Immature natural killer cell (primary cell): Measurements from ENCODE around the gene CUL4A. TPM values are rescaled to one million over a fixed set of nuclear protein-coding genes. Genes with fewer than 3 reads are reported as not detected.

Source experiments
- DNase-seq, 3 donors: peaks; one replicate each; pipeline ENCODE4 v3.0.0; 2022; ENCODE audit warnings: mixed read lengths in 1 of 3
- H3K27ac Mint-ChIP-seq, 6 donors: one replicate each; pipeline ENCODE4 v1.8.0; 2020; ENCODE audit warnings: mixed read lengths in 6 of 6, mild to moderate bottlenecking in 5 of 6, inconsistent platforms in 4 of 6, moderate library complexity in 3 of 6
- H3K27me3 Mint-ChIP-seq, 3 donors: one replicate each; pipeline ENCODE4 v1.8.0; 2020 to 2021; ENCODE audit warnings: low read depth in 3 of 3, mild to moderate bottlenecking in 3 of 3, mixed read lengths in 3 of 3, moderate library complexity in 3 of 3, inconsistent platforms in 1 of 3
- H3K36me3 Mint-ChIP-seq, 3 donors: one replicate each; pipeline ENCODE4 v1.8.0; 2020; ENCODE audit warnings: mixed read lengths in 3 of 3, inconsistent platforms in 2 of 3, mild to moderate bottlenecking in 2 of 3
- H3K4me1 Mint-ChIP-seq, 2 donors: one replicate each; pipeline ENCODE4 v1.8.0; 2020; ENCODE audit warnings: inconsistent platforms in 2 of 2, mild to moderate bottlenecking in 2 of 2, mixed read lengths in 2 of 2, moderate library complexity in 1 of 2
- H3K4me3 Mint-ChIP-seq, 5 donors: one replicate each; pipeline ENCODE4 v1.8.0; 2020; ENCODE audit warnings: mild to moderate bottlenecking in 5 of 5, mixed read lengths in 5 of 5, inconsistent platforms in 3 of 5, moderate library complexity in 3 of 5
- H3K9me3 Mint-ChIP-seq, 6 donors: one replicate each; pipeline ENCODE4 v1.8.0; 2020; ENCODE audit warnings: mild to moderate bottlenecking in 6 of 6, mixed read lengths in 6 of 6, inconsistent platforms in 4 of 6, moderate library complexity in 3 of 6
- polyA plus RNA-seq, 3 donors: library from polyadenylated mRNA; unstranded; fragments of 300-500 nt; fragmentation: Illumina TruSeq; gene quantifications; one replicate each; pipeline ENCODE4 v1.2.3, GENCODE V29; 2021

Gene CUL4A
- polyA plus RNA-seq, 3 donors from 2014 or later = 27.8 to 56.4 (median 53.3) TPM

- peak overlapping the region in 1 of 6 donors; percentile 3 for H3K27ac Mint-ChIP-seq
- no peak for DNase-seq
- H3K27me3 Mint-ChIP-seq = peaks cover 0 to 4% (median 2%) of the 10 kb centered on the region in 3 donors
- H3K9me3 Mint-ChIP-seq = peaks cover 0 to 2% (median 0%) of the 10 kb centered on the region in 6 donors
- peaks cover 10 to 26% (median 11%) of the 10 kb centered on the region in 3 donors for H3K36me3 Mint-ChIP-seq
- H3K4me3 Mint-ChIP-seq = no peak overlapping the region
- peaks cover 36 to 50% of the 10 kb centered on the region in 2 donors for H3K4me1 Mint-ChIP-seq
These were observed 10.0 kb downstream of the CUL4A start for GRCh38 chr13:113219256-113219940.

GRCh38 chr13:113220141-113220598 is 10.8 kb downstream of the CUL4A start:
- peaks cover 11 to 29% (median 18%) of the 10 kb centered on the region in 3 donors for H3K36me3 Mint-ChIP-seq

GRCh38 chr13:113220877-113221276 is 11.5 kb downstream of the CUL4A start:
- peaks cover 37 to 50% of the 10 kb centered on the region in 2 donors for H3K4me1 Mint-ChIP-seq
- H3K27me3 Mint-ChIP-seq = peaks cover 0 to 4% (median 2%) of the 10 kb centered on the region in 3 donors
- H3K4me3 Mint-ChIP-seq = no peak overlapping the region
- peak in 1 of 3 donors; percentile 18 for DNase-seq
- peaks cover 11 to 32% (median 18%) of the 10 kb centered on the region in 3 donors for H3K36me3 Mint-ChIP-seq
- peaks cover 0 to 2% (median 0%) of the 10 kb centered on the region in 6 donors for H3K9me3 Mint-ChIP-seq
- H3K27ac Mint-ChIP-seq = peak overlapping the region in 1 of 6 donors; percentile 0

More at GRCh38 chr13:113220141-113220598, 10.8 kb downstream of the CUL4A start:
- H3K27ac Mint-ChIP-seq = peak overlapping the region in 1 of 6 donors; percentile 3
- H3K4me1 Mint-ChIP-seq = peaks cover 37 to 50% of the 10 kb centered on the region in 2 donors
- peaks cover 0 to 4% (median 2%) of the 10 kb centered on the region in 3 donors for H3K27me3 Mint-ChIP-seq
- DNase-seq = no peak
- no peak overlapping the region for H3K4me3 Mint-ChIP-seq
- peaks cover 0 to 2% (median 0%) of the 10 kb centered on the region in 6 donors for H3K9me3 Mint-ChIP-seq

GRCh38 chr13:113223070-113223469 is 13.7 kb downstream of the CUL4A start:
- peaks cover 0 to 2% (median 0%) of the 10 kb centered on the region in 6 donors for H3K9me3 Mint-ChIP-seq
- H3K4me3 Mint-ChIP-seq = no peak overlapping the region
- peaks cover 2 to 5% (median 3%) of the 10 kb centered on the region in 3 donors for H3K27me3 Mint-ChIP-seq
- peaks cover 39 to 53% of the 10 kb centered on the region in 2 donors for H3K4me1 Mint-ChIP-seq
- DNase-seq = no peak
- peak overlapping the region in 1 of 6 donors; percentile 64 for H3K27ac Mint-ChIP-seq
- peaks cover 15 to 39% (median 23%) of the 10 kb centered on the region in 3 donors for H3K36me3 Mint-ChIP-seq

GRCh38 chr13:113224486-113224885 is 15.1 kb downstream of the CUL4A start:
- H3K27ac Mint-ChIP-seq = peak overlapping the region in 1 of 6 donors; percentile 46

GRCh38 chr13:113225515-113225914 is 16.1 kb downstream of the CUL4A start:
- Mint-ChIP-seq H3K4me3 (no peak overlapping the region), H3K27ac (no peak overlapping the region), H3K9me3 (peaks cover 0 to 2% (median 0%) of the 10 kb centered on the region in 6 donors), H3K36me3 (peaks cover 21 to 39% (median 31%) of the 10 kb centered on the region in 3 donors), H3K27me3 (peaks cover 2 to 6% (median 5%) of the 10 kb centered on the region in 3 donors), H3K4me1 (peaks cover 29 to 31% of the 10 kb centered on the region in 2 donors)
- DNase-seq = no peak

More at GRCh38 chr13:113224486-113224885, 15.1 kb downstream of the CUL4A start:
- peaks cover 37 to 42% of the 10 kb centered on the region in 2 donors for H3K4me1 Mint-ChIP-seq
- H3K9me3 Mint-ChIP-seq = peaks cover 0 to 2% (median 0%) of the 10 kb centered on the region in 6 donors
- H3K36me3 Mint-ChIP-seq = peaks cover 15 to 42% (median 26%) of the 10 kb centered on the region in 3 donors
- no peak for DNase-seq
- H3K27me3 Mint-ChIP-seq = peaks cover 2 to 5% (median 3%) of the 10 kb centered on the region in 3 donors
- no peak overlapping the region for H3K4me3 Mint-ChIP-seq

GRCh38 chr13:113226873-113227450 is 17.5 kb downstream of the CUL4A start:
- H3K27me3 Mint-ChIP-seq = peaks cover 2 to 6% (median 5%) of the 10 kb centered on the region in 3 donors
- no peak for DNase-seq
- peak overlapping the region in 3 of 6 donors; percentile 57 to 71 (median 67) for H3K27ac Mint-ChIP-seq
- no peak overlapping the region for H3K4me3 Mint-ChIP-seq
- peaks cover 0 to 2% (median 0%) of the 10 kb centered on the region in 6 donors for H3K9me3 Mint-ChIP-seq
- H3K4me1 Mint-ChIP-seq = peaks cover 18% of the 10 kb centered on the region in 2 donors
- H3K36me3 Mint-ChIP-seq = peaks cover 19 to 35% (median 26%) of the 10 kb centered on the region in 3 donors

- Mint-ChIP-seq H3K4me3 (no peak overlapping the region), H3K36me3 (peaks cover 10 to 33% (median 27%) of the 10 kb centered on the region in 3 donors)
These were observed 19.7 kb downstream of the CUL4A start for GRCh38 chr13:113229161-113229560.

GRCh38 chr13:113229791-113230190 is 20.4 kb downstream of the CUL4A start:
- Mint-ChIP-seq H3K4me3 (no peak overlapping the region), H3K27me3 (peaks cover 0 to 8% (median 2%) of the 10 kb centered on the region in 3 donors), H3K36me3 (peaks cover 10 to 30% (median 23%) of the 10 kb centered on the region in 3 donors), H3K9me3 (no peaks in the 10 kb centered on the region), H3K27ac (peak overlapping the region in 3 of 6 donors; percentile 5 to 15 (median 6)), H3K4me1 (peaks cover 5 to 7% of the 10 kb centered on the region in 2 donors)
- DNase-seq = no peak

More at GRCh38 chr13:113229161-113229560, 19.7 kb downstream of the CUL4A start:
- H3K27ac Mint-ChIP-seq = peak overlapping the region in 1 of 6 donors; percentile 61
- H3K9me3 Mint-ChIP-seq = no peaks in the 10 kb centered on the region
- no peak for DNase-seq
- peaks cover 5 to 8% of the 10 kb centered on the region in 2 donors for H3K4me1 Mint-ChIP-seq
- peaks cover 0 to 8% (median 2%) of the 10 kb centered on the region in 3 donors for H3K27me3 Mint-ChIP-seq

GRCh38 chr13:113231306-113232207 is 22.1 kb downstream of the CUL4A start:
- Mint-ChIP-seq H3K27ac (peak overlapping the region in 4 of 6 donors; percentile 28 to 72 (median 48)), H3K4me3 (no peak overlapping the region), H3K27me3 (peaks cover 0 to 5% (median 0%) of the 10 kb centered on the region in 3 donors), H3K4me1 (peaks cover 1 to 5% of the 10 kb centered on the region in 2 donors), H3K9me3 (no peaks in the 10 kb centered on the region), H3K36me3 (peaks cover 8 to 35% (median 26%) of the 10 kb centered on the region in 3 donors)
- DNase-seq = no peak

- no peak for DNase-seq
- peaks cover 0 to 5% (median 0%) of the 10 kb centered on the region in 3 donors for H3K27me3 Mint-ChIP-seq
- H3K27ac Mint-ChIP-seq = no peak overlapping the region
- peaks cover 11 to 42% (median 29%) of the 10 kb centered on the region in 3 donors for H3K36me3 Mint-ChIP-seq
- peaks cover 1 to 5% of the 10 kb centered on the region in 2 donors for H3K4me1 Mint-ChIP-seq
- H3K4me3 Mint-ChIP-seq = no peak overlapping the region
- no peaks in the 10 kb centered on the region for H3K9me3 Mint-ChIP-seq
These were observed 23.0 kb downstream of the CUL4A start for GRCh38 chr13:113232208-113233003.

GRCh38 chr13:113233101-113233500 is 23.7 kb downstream of the CUL4A start:
- H3K36me3 Mint-ChIP-seq = peaks cover 11 to 44% (median 29%) of the 10 kb centered on the region in 3 donors
- H3K27ac Mint-ChIP-seq = peak overlapping the region in 1 of 6 donors; percentile 7
- H3K4me1 Mint-ChIP-seq = peaks cover 1% of the 10 kb centered on the region in 2 donors
- peaks cover 0 to 5% (median 0%) of the 10 kb centered on the region in 3 donors for H3K27me3 Mint-ChIP-seq
- H3K4me3 Mint-ChIP-seq = no peak overlapping the region
- H3K9me3 Mint-ChIP-seq = no peaks in the 10 kb centered on the region
- no peak for DNase-seq
